ENCODE data around the gene CCR7. TPM values are rescaled to one million over a fixed set of nuclear protein-coding genes. Genes with fewer than 3 reads are reported as not detected.

Gene CCR7
- total RNA-seq, 4 donors from 2014 or later: 0.33 TPM; not detected in 3

DNA sequence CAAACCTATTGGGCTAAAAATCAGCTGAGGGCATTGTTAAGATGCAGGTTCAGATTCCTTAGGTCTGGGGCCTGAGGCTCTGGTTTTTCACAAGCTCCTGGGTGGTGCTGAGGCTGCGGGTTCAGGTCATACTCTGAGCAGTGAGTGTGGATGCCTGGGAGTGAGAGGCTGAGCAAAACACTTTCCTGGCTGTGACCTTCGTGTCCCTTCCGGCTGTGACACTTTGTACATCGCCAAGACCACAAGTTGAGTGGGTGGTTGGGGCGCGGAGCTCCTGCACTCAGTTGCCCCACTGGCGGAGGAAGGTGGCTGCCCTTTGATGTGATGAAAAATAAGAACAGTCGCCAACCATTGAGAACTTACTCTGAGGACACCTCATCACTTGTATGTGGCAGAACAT, 24.8 kb downstream of the CCR7 start:
- H3K9me3 ChIP-seq: no peaks in the 10 kb centered on the region
- peaks cover 84 to 89% (median 88%) of the 10 kb centered on the region in 4 donors for H3K4me1 ChIP-seq
- intact Hi-C loops (cut with DNase I): no loop called here
- no peak for TF ChIP-seq POLR2A (IDR thresholded peaks at IDR 0.05; ENCODE audit: low read depth)
- TF ChIP-seq POLR2AphosphoS5 (IDR thresholded peaks at IDR 0.05): no peak
- no peak for TF ChIP-seq EP300 (IDR thresholded peaks at IDR 0.05)
- TF ChIP-seq, protein P1, sequence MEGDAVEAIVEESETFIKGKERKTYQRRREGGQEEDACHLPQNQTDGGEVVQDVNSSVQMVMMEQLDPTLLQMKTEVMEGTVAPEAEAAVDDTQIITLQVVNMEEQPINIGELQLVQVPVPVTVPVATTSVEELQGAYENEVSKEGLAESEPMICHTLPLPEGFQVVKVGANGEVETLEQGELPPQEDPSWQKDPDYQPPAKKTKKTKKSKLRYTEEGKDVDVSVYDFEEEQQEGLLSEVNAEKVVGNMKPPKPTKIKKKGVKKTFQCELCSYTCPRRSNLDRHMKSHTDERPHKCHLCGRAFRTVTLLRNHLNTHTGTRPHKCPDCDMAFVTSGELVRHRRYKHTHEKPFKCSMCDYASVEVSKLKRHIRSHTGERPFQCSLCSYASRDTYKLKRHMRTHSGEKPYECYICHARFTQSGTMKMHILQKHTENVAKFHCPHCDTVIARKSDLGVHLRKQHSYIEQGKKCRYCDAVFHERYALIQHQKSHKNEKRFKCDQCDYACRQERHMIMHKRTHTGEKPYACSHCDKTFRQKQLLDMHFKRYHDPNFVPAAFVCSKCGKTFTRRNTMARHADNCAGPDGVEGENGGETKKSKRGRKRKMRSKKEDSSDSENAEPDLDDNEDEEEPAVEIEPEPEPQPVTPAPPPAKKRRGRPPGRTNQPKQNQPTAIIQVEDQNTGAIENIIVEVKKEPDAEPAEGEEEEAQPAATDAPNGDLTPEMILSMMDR (IDR thresholded peaks at IDR 0.05): no peak
- H3K27me3 ChIP-seq: no peaks in the 10 kb centered on the region
- no peak overlapping the region for H3K4me3 ChIP-seq
- 91% methylated on average over 8 of the region's 8 CpGs for WGBS
- no peaks in the 10 kb centered on the region for H3K36me3 ChIP-seq
- H3K27ac ChIP-seq (replicated peaks in 1 of 4): peak overlapping the region; percentile 48 to 90 (median 88)
- no peak for DNase-seq (ENCODE audit: extremely low spot score)

DNA sequence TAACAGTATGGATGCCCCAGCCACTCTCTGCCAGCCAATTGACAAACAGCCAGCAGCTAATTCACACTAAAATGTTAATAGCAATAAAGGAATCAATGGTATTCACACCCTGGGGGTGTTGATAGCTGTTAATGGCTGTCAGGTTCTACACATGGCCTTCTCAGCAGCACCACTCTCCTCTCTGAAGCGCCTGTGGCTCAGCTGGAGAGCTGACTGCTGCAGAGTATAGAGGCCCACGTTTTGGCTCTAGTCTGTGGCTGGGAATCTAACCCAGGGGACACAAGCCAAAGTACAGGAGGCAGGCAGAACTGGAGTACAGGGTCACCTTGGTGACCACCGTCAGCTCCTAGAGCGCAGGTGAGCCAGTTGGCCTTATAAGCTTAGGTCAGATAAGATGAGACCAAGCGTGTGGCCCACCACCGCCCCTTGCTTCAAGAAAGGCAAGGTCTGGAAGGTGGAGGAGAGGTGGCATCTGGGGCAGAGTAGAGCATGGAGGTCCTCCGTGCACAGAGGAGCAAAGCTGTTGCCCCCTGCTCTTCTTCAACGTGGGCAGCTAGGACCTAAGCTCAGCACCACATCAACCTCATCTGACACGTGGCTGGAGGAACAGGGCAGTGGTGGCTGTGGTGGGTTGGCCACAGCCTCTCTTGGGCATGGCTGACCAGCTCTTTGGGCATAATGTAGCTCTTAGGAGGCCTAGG, 25.4 kb downstream of the CCR7 start:
- no peaks in the 10 kb centered on the region for H3K9me3 ChIP-seq
- peak overlapping the region; percentile 10 to 90 (median 54) for H3K27ac ChIP-seq (replicated peaks in 1 of 4)
- intact Hi-C loops (cut with DNase I): loop anchor here (5.0 kb wide), 1 partner anchor 238 kb away; no protein-coding TSS in a partner anchor
- H3K4me1 ChIP-seq: peaks cover 85 to 90% (median 88%) of the 10 kb centered on the region in 4 donors
- no peak overlapping the region for H3K4me3 ChIP-seq
- H3K36me3 ChIP-seq: no peaks in the 10 kb centered on the region
- H3K27me3 ChIP-seq: no peaks in the 10 kb centered on the region
- DNase-seq (ENCODE audit: extremely low spot score): no peak
- WGBS: 97% methylated on average over 9 of the region's 9 CpGs
- no peak for TF ChIP-seq POLR2AphosphoS5 (IDR thresholded peaks at IDR 0.05)
- TF ChIP-seq, protein P1 (IDR thresholded peaks at IDR 0.05): no peak
- no peak for TF ChIP-seq EP300 (IDR thresholded peaks at IDR 0.05)
- no peak for TF ChIP-seq POLR2A (IDR thresholded peaks at IDR 0.05; ENCODE audit: low read depth)

DNA sequence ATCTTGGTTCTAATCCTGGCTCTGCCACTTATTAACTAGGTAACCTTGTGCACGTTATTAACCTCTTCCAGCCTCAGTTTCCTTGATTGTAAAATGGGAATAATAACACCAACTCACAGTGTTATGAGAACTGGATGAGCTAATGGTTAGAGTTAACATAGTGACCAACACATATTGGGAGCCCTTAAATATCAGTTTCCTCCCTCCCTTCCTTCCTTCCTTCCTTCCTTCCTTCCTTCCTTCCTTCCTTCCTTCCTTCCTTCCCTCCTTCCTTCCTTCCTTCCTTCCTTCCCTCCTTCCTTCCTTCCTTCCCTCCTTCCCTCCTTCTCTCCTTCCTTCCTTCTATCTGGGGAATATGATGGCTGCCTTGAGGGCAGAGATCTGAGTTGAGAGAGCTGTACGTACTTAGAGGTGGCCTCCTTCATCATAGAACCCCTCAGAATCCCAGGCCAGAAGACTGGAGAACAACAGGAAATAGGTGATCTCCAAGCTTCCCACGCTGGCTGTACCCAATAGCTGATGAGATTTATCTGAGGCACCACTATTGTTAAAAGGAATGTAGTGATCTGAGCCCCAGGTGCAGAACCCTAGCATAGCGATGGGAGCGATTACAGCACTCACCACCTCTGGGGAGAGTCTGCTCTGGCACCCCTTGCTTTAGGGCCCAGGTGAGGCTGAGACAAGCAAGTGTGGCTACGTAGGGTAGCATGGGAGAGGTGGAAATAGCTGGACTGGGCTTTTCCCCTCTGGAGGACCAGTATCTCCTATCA, 26.2 kb downstream of the CCR7 start:
- Histone ChIP-seq H3K36me3 (no peaks in the 10 kb centered on the region), H3K9me3 (no peaks in the 10 kb centered on the region), H3K27me3 (no peaks in the 10 kb centered on the region), H3K4me1 (peaks cover 88 to 93% (median 90%) of the 10 kb centered on the region in 4 donors), H3K4me3 (no peak overlapping the region), H3K27ac (replicated peaks in 1 of 4) (peak overlapping the region; percentile 54 to 90 (median 61))
- no peak for DNase-seq (ENCODE audit: extremely low spot score)
- WGBS: 90% methylated on average over 6 of the region's 6 CpGs
- TF ChIP-seq POLR2AphosphoS5 (IDR thresholded peaks at IDR 0.05): no peak
- no peak for TF ChIP-seq EP300 (IDR thresholded peaks at IDR 0.05)
- TF ChIP-seq, protein P1 (IDR thresholded peaks at IDR 0.05): no peak
- no peak for TF ChIP-seq POLR2A (IDR thresholded peaks at IDR 0.05; ENCODE audit: low read depth)
- intact Hi-C loops (cut with DNase I): loop anchor here (5.0 kb wide), 1 partner anchor 237 kb away; no protein-coding TSS in a partner anchor

DNA sequence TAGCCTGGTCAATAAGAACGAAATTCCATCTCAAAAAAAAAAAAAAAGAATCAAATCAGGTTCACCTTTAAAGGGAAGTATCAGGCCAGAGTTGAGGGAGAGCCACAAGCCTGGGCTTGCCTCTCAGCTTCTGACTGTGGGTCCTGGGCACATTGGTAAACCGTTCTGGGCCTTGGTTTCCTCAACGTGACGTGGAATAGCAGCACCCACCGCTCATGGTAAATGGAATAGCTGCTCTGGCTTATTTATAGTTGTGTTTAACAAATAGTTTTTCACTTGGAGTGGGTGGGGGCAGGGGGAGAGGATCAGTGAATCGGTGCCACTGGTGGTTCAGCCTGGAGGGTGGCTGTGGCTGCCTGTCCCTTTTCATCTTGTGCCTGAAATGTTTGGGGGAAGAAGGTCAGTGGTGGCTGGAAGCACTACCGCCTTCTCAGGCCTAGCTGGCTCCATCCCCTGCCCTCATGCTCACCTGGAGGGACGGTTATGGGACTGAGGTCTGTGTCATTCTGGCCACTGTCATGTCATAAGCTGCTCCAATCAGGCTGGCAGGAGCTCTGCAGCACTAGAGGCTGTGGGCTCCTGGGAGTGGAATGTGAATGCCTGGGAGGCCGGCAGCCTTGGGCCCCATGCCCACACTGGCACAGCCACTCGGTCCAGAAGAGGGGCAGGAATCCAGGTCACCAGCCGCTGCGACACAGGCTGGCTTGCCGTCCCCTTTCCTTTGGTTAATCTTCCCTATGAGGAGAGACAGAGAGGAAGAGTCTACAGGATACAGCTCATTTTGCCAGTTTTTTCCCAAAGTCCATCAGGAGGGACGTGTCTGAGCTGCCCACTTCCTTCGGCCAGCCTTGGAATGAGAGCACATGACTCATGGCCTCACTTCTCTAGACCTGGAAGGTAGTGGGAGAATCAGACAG, 27.0 kb downstream of the CCR7 start:
- Histone ChIP-seq H3K4me3 (no peak overlapping the region), H3K4me1 (peaks cover 88 to 93% (median 90%) of the 10 kb centered on the region in 4 donors), H3K27ac (replicated peaks in 1 of 4) (peak overlapping the region; percentile 54 to 90 (median 61)), H3K36me3 (no peaks in the 10 kb centered on the region), H3K27me3 (no peaks in the 10 kb centered on the region), H3K9me3 (no peaks in the 10 kb centered on the region)
- TF ChIP-seq, protein P1 (IDR thresholded peaks at IDR 0.05): no peak
- peak in 1 of 2 donors; percentile 7 for TF ChIP-seq POLR2AphosphoS5 (IDR thresholded peaks at IDR 0.05)
- intact Hi-C loops (cut with DNase I): loop anchor here (5.0 kb wide), 1 partner anchor 236 kb away; no protein-coding TSS in a partner anchor
- no peak for DNase-seq (ENCODE audit: extremely low spot score)
- WGBS: 72% methylated on average over 15 of the region's 15 CpGs

Measured in esophagus muscularis mucosa (tissue), 4 donors.